ENCODE measurements around the gene WNT3.

The WNT3 gene

DNA sequence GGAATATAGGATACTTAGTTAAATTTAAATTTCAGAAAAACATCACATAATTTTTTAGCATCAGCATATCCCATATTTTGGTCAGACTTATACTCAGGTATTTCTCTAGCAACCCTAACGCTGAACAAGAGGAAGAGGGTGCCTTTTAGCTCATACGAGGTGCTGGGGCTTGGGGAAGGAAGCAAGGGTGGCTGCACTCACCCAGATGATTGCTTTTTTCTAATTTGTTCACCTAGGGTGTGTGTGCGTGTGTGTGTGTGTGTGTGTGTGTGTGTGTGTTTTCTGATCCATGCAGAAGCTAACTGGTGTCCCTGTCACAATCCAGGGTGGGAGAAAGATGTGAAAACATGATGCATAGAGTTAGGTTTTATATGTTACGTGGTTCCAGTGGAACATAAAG is 81.2 kb downstream of the WNT3 start:
- ATAC-seq (ENCODE audit: low read depth) (no peak), DNase-seq (ENCODE audit: low spot score) (no peak)
- TF ChIP-seq, protein P1, sequence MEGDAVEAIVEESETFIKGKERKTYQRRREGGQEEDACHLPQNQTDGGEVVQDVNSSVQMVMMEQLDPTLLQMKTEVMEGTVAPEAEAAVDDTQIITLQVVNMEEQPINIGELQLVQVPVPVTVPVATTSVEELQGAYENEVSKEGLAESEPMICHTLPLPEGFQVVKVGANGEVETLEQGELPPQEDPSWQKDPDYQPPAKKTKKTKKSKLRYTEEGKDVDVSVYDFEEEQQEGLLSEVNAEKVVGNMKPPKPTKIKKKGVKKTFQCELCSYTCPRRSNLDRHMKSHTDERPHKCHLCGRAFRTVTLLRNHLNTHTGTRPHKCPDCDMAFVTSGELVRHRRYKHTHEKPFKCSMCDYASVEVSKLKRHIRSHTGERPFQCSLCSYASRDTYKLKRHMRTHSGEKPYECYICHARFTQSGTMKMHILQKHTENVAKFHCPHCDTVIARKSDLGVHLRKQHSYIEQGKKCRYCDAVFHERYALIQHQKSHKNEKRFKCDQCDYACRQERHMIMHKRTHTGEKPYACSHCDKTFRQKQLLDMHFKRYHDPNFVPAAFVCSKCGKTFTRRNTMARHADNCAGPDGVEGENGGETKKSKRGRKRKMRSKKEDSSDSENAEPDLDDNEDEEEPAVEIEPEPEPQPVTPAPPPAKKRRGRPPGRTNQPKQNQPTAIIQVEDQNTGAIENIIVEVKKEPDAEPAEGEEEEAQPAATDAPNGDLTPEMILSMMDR (IDR thresholded peaks at IDR 0.05; ENCODE audit: poor library complexity, severe bottlenecking) = no peak
- no peak overlapping the region for H3K27ac ChIP-seq (ENCODE audit: poor library complexity, severe bottlenecking)
- no peaks in the 10 kb centered on the region for H3K36me3 ChIP-seq (ENCODE audit: low read depth)
- no peaks in the 10 kb centered on the region for H3K27me3 ChIP-seq (ENCODE audit: insufficient read depth, poor library complexity, severe bottlenecking)
- H3K4me3 ChIP-seq (ENCODE audit: severe bottlenecking) = no peak overlapping the region
- H3K9me3 ChIP-seq (ENCODE audit: severe bottlenecking) = no peaks in the 10 kb centered on the region
- peaks cover 23% of the 10 kb centered on the region for H3K4me1 ChIP-seq (ENCODE audit: insufficient read depth, poor library complexity, severe bottlenecking)

DNA sequence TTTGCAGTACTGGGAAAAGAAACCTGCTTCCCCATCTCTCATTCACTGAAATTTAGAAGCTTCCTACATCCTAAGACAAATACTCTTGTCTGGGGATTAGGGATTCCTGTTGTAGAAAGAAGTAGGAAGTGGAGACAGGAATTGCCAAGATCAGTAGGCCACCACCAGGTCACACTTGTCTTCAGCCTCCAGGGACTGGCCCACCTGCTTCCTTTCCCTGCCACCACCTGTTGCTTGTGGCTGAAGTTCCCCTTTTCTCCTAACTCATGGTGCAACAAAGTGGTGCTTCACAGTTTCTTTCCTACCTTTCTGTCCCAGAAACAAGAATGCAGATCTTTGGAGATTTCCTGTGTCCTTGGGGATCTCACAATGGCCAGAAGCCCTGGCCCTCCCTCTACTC is 82.4 kb downstream of the WNT3 start:
- no peaks in the 10 kb centered on the region for H3K9me3 ChIP-seq (ENCODE audit: severe bottlenecking)
- no peaks in the 10 kb centered on the region for H3K27me3 ChIP-seq (ENCODE audit: insufficient read depth, poor library complexity, severe bottlenecking)
- DNase-seq (ENCODE audit: low spot score) (no peak), ATAC-seq (ENCODE audit: low read depth) (no peak)
- peaks cover 20% of the 10 kb centered on the region for H3K4me1 ChIP-seq (ENCODE audit: insufficient read depth, poor library complexity, severe bottlenecking)
- no peak overlapping the region for H3K27ac ChIP-seq (ENCODE audit: poor library complexity, severe bottlenecking)
- H3K4me3 ChIP-seq (ENCODE audit: severe bottlenecking) = no peak overlapping the region
- TF ChIP-seq, protein P1 (IDR thresholded peaks at IDR 0.05; ENCODE audit: poor library complexity, severe bottlenecking) = no peak
- no peaks in the 10 kb centered on the region for H3K36me3 ChIP-seq (ENCODE audit: low read depth)

DNA sequence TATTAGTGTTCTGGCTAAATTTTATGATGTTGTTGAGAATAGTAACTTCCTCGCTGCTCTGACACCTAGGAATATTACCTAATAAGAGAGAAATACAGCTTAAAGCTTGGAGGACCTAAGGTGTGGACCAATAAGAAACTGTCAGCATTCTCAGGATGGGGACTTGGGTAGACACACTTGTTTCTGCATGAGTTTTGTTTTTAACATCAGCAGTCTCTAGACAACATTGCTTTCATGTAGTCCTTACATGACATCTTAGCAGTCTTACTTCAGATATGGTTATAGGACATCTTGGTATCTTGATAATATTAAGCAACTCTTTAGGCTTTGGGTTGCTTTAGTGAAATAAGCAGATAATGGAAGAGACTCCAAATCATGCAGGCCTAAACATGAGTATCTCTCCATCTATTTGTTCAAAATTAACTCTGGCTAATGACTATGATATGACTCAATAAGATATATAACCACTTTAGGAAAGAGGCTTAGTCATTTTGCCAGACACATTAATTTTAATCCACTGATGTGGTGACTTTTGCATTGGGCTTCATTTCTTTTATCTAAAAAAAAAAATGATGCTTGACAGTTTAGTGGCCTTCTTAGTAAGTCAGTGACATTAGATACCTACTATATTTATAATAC is 84.5 kb downstream of the WNT3 start:
- TF ChIP-seq, protein P1 (IDR thresholded peaks at IDR 0.05; ENCODE audit: poor library complexity, severe bottlenecking) = no peak
- ATAC-seq (ENCODE audit: low read depth) (peak; percentile 89), DNase-seq (ENCODE audit: low spot score) (no peak)
- no peaks in the 10 kb centered on the region for H3K9me3 ChIP-seq (ENCODE audit: severe bottlenecking)
- no peaks in the 10 kb centered on the region; the same call in 1 of the 2 replicates for H3K36me3 ChIP-seq (ENCODE audit: low read depth)
- H3K27ac ChIP-seq (ENCODE audit: poor library complexity, severe bottlenecking) = peak overlapping the region; percentile 59
- peaks cover 34% of the 10 kb centered on the region for H3K4me1 ChIP-seq (ENCODE audit: insufficient read depth, poor library complexity, severe bottlenecking)
- H3K4me3 ChIP-seq (ENCODE audit: severe bottlenecking) = no peak overlapping the region
- no peaks in the 10 kb centered on the region for H3K27me3 ChIP-seq (ENCODE audit: insufficient read depth, poor library complexity, severe bottlenecking)

DNA sequence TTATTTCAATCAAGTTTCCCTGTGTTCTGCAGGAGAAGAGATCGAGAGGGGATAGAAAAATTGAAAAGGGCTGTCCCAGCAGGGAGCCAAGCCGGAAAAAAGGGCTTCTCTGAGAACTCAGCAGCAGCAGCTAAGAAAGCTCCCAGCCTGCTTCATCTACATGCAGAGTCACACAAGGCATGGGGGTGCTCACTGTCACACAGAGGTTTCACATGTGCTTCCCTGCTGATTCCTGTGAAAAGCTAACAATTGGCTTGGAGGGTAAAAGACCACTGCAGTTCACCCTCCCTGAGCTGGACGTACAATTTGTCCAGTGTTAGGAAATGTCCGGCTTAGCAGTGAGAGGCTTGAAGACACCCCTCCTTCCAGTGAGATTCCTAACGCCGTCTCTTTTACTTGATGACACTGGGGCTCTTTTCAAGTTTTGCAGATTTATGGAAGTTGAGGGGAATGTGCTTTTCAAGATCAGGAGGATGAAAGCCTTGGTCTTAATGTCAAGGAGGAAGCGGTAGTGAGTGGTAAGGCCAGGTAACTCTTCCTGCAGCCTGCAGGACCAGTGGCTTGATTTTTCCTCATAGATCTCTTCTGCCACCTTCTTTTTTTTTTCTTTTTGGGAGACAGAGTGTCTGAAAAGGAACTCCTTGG is 85.6 kb downstream of the WNT3 start:
- H3K9me3 ChIP-seq (ENCODE audit: severe bottlenecking) = no peaks in the 10 kb centered on the region
- H3K4me1 ChIP-seq (ENCODE audit: insufficient read depth, poor library complexity, severe bottlenecking) = peaks cover 38% of the 10 kb centered on the region
- no peaks in the 10 kb centered on the region; the same call in 1 of the 2 replicates for H3K36me3 ChIP-seq (ENCODE audit: low read depth)
- no peak for ATAC-seq (ENCODE audit: low read depth)
- TF ChIP-seq, protein P1 (IDR thresholded peaks at IDR 0.05; ENCODE audit: poor library complexity, severe bottlenecking) = no peak
- no peaks in the 10 kb centered on the region for H3K27me3 ChIP-seq (ENCODE audit: insufficient read depth, poor library complexity, severe bottlenecking)
- no peak overlapping the region for H3K4me3 ChIP-seq (ENCODE audit: severe bottlenecking)
- DNase-seq (ENCODE audit: low spot score) = no peak
- peak overlapping the region; percentile 59 for H3K27ac ChIP-seq (ENCODE audit: poor library complexity, severe bottlenecking)

GRCh38 chr17:46732160-46732559 is 86.3 kb downstream of the WNT3 start:
- Histone ChIP-seq H3K36me3 (ENCODE audit: low read depth) (no peaks in the 10 kb centered on the region; the same call in 1 of the 2 replicates), H3K27me3 (ENCODE audit: insufficient read depth, poor library complexity, severe bottlenecking) (no peaks in the 10 kb centered on the region), H3K27ac (ENCODE audit: poor library complexity, severe bottlenecking) (no peak overlapping the region), H3K4me3 (ENCODE audit: severe bottlenecking) (no peak overlapping the region), H3K9me3 (ENCODE audit: severe bottlenecking) (no peaks in the 10 kb centered on the region), H3K4me1 (ENCODE audit: insufficient read depth, poor library complexity, severe bottlenecking) (peaks cover 43% of the 10 kb centered on the region)
- DNase-seq (ENCODE audit: low spot score) (no peak), ATAC-seq (ENCODE audit: low read depth) (no peak)
- TF ChIP-seq, protein P1 (IDR thresholded peaks at IDR 0.05; ENCODE audit: poor library complexity, severe bottlenecking) = no peak

Data from RWPE2 (cell line).